Measurements from ENCODE around the gene TEX264. TPM values are rescaled to one million over a fixed set of nuclear protein-coding genes. Genes with fewer than 3 reads are reported as not detected.
"Not testable (repeated sequence)": the region's sequence is repeated elsewhere in the genome, so short reads cannot be mapped to it uniquely, and the experiment has no call there.

TEX264 gene
- total RNA-seq, 4 donors from 2014 or later = 60.9 to 116 (median 88.2) TPM

DNA sequence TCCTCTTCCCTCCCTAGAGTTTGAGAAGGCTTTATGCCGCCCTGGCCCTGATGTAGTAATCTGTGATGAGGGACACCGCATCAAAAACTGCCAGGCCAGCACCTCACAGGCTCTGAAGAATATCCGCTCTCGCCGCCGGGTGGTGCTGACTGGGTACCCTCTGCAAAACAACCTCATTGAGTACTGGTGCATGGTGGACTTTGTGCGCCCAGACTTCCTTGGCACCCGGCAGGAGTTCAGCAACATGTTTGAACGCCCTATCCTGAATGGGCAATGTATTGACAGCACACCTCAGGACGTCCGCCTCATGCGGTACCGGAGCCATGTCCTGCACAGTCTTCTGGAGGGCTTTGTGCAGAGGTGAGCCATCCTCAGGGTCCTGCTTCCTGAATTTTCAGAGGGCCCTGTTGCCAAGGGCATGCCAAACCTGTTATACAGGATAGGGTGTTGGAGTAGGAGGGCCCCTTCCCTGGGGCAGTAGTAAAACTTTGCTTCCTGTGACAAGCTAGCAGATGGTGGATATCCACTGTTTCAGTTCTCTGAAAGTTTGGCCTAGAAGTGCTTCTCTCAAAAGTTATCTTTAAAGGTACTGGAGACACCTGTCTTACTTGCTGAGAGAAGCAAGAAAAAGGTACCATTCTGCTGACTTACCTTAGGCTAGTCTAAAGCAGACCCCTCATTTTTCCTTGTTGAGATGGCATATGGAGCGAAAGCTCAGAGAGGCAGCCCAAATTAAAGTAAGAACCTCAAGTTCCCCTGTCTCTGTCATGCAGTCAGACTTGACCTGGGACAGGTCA lies 33.7 kb upstream of the TEX264 start:
- Histone ChIP-seq H3K4me3 (no peak overlapping the region), H3K27me3 (no peaks in the 10 kb centered on the region), H3K9me3 (no peaks in the 10 kb centered on the region), H3K36me3 (peaks cover 0 to 69% (median 24%) of the 10 kb centered on the region in 4 donors), H3K27ac (no peak overlapping the region), H3K4me1 (no peaks in the 10 kb centered on the region)
- TF ChIP-seq, protein P1, sequence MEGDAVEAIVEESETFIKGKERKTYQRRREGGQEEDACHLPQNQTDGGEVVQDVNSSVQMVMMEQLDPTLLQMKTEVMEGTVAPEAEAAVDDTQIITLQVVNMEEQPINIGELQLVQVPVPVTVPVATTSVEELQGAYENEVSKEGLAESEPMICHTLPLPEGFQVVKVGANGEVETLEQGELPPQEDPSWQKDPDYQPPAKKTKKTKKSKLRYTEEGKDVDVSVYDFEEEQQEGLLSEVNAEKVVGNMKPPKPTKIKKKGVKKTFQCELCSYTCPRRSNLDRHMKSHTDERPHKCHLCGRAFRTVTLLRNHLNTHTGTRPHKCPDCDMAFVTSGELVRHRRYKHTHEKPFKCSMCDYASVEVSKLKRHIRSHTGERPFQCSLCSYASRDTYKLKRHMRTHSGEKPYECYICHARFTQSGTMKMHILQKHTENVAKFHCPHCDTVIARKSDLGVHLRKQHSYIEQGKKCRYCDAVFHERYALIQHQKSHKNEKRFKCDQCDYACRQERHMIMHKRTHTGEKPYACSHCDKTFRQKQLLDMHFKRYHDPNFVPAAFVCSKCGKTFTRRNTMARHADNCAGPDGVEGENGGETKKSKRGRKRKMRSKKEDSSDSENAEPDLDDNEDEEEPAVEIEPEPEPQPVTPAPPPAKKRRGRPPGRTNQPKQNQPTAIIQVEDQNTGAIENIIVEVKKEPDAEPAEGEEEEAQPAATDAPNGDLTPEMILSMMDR (IDR thresholded peaks at IDR 0.05) = no peak
- TF ChIP-seq EP300 (IDR thresholded peaks at IDR 0.05; ENCODE audit: low read depth) = no peak
- TF ChIP-seq POLR2AphosphoS5 (IDR thresholded peaks at IDR 0.05) = no peak
- TF ChIP-seq POLR2A (IDR thresholded peaks at IDR 0.05) = no peak
- no peak for DNase-seq
- intact Hi-C loops (cut with DNase I; ENCODE audit: low total_unique reads) (no loop called here), in situ Hi-C loops (cut with MboI; ENCODE audit: low pct_ligation_motif_present in 1 of 4, low pct_unique_long_range_greater_than_20kb in 1 of 4, low sequenced_read_pairs in 3 of 4) (no loop called here)
- WGBS, 2 donors (ENCODE audit: low coverage in 1 of 2) = 82 to 96% methylated on average over 2 to 14 of the region's 14 CpGs

DNA sequence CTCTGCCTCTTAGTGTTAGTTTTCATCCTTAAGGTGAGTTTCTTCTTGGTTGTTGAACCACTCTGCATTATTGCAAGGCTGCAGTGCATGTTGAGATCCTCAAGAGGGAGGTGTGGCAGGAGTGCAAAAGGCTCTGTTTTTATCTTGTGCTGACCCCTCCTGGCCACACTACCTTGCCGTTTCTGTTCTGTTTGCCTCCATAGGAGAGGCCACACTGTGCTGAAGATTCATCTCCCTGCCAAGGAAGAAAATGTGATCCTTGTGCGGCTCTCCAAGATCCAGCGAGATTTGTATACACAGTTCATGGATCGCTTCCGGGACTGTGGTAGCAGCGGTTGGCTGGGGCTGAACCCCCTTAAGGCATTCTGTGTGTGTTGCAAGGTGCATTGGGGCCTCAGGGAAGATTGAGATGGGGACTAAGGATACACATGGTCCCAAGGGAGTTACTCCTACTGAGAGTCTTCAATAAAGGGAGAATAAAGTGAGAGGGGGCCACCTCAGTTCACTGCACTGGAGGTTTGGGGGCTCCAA lies 33.0 kb upstream of the TEX264 start:
- TF ChIP-seq POLR2A (IDR thresholded peaks at IDR 0.05) = no peak
- no peak for TF ChIP-seq EP300 (IDR thresholded peaks at IDR 0.05; ENCODE audit: low read depth)
- no peak for TF ChIP-seq POLR2AphosphoS5 (IDR thresholded peaks at IDR 0.05)
- TF ChIP-seq, protein P1 (IDR thresholded peaks at IDR 0.05) = peak; percentile 46 to 78 (median 66)
- Histone ChIP-seq H3K36me3 (peaks cover 0 to 65% (median 28%) of the 10 kb centered on the region in 4 donors), H3K27me3 (no peaks in the 10 kb centered on the region), H3K9me3 (no peaks in the 10 kb centered on the region), H3K27ac (no peak overlapping the region), H3K4me1 (no peaks in the 10 kb centered on the region), H3K4me3 (no peak overlapping the region)
- WGBS, 2 donors (ENCODE audit: low coverage in 1 of 2) = 77% methylated on average over 6 of the region's 6 CpGs; no CpG with 5 or more reads in 1 of the 2 donors
- in situ Hi-C loops (cut with MboI; ENCODE audit: low pct_ligation_motif_present in 1 of 4, low pct_unique_long_range_greater_than_20kb in 1 of 4, low sequenced_read_pairs in 3 of 4) = no loop called here
- DNase-seq = peak; percentile 35
- intact Hi-C loops (cut with DNase I; ENCODE audit: low total_unique reads) = no loop called here

DNA sequence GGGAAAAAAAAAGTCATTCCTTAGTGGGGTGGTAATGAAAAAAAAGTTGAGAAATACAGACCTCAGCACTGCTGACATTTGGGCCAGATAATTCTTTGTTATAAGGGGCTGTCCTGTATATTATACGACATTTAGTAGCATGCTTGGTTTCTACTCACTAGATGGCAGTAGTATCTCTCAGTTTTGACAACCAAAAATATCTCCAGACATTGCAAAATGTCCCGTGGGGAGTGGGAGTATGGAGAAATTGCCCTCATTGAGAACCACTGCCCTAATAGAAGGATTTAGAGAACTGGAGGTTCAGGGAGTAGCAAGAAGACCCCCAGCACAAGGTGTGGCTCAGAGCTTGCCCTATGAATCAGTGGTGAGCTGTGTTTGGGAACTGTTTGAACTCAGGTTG lies 28.6 kb upstream of the TEX264 start:
- DNase-seq = no peak
- Histone ChIP-seq H3K9me3 (no peaks in the 10 kb centered on the region), H3K4me3 (no peak overlapping the region), H3K27ac (no peak overlapping the region), H3K27me3 (no peaks in the 10 kb centered on the region), H3K36me3 (peaks cover 0 to 74% (median 37%) of the 10 kb centered on the region in 4 donors), H3K4me1 (no peaks in the 10 kb centered on the region)
- in situ Hi-C loops (cut with MboI; ENCODE audit: low pct_ligation_motif_present in 1 of 4, low pct_unique_long_range_greater_than_20kb in 1 of 4, low sequenced_read_pairs in 3 of 4) = no loop called here
- intact Hi-C loops (cut with DNase I; ENCODE audit: low total_unique reads) = no loop called here
- 14 to 28% methylated on average over 2 of the region's 2 CpGs for WGBS, 2 donors (ENCODE audit: low coverage in 1 of 2)
- no peak for TF ChIP-seq POLR2A (IDR thresholded peaks at IDR 0.05)
- no peak for TF ChIP-seq EP300 (IDR thresholded peaks at IDR 0.05; ENCODE audit: low read depth)
- no peak for TF ChIP-seq POLR2AphosphoS5 (IDR thresholded peaks at IDR 0.05)
- TF ChIP-seq, protein P1 (IDR thresholded peaks at IDR 0.05) = peak in 2 of 5 experiments; percentile 11 to 15

DNA sequence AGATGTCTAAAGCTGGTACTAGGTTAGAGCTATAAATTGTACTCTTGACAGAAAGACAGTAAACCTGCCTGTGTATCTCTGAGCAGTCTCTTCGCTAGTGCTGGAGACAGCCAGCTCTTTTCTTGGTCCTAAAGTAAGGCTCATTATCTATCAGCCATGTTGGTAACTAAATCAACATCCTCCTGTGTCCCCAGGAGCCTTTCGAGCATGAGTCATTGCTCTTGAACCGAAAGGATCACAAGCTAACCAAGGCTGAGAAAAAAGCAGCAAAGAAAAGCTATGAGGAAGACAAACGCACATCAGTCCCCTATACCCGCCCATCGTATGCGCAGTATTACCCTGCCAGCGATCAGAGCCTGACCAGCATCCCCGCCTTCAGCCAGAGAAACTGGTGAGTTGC lies 25.0 kb upstream of the TEX264 start:
- WGBS, 2 donors (ENCODE audit: low coverage in 1 of 2) = 98 to 100% methylated on average over 1 to 9 of the region's 9 CpGs
- intact Hi-C loops (cut with DNase I; ENCODE audit: low total_unique reads) (no loop called here), in situ Hi-C loops (cut with MboI; ENCODE audit: low pct_ligation_motif_present in 1 of 4, low pct_unique_long_range_greater_than_20kb in 1 of 4, low sequenced_read_pairs in 3 of 4) (no loop called here)
- Histone ChIP-seq H3K4me3 (no peak overlapping the region), H3K4me1 (no peaks in the 10 kb centered on the region), H3K27me3 (no peaks in the 10 kb centered on the region), H3K27ac (no peak overlapping the region), H3K9me3 (no peaks in the 10 kb centered on the region), H3K36me3 (peaks cover 0 to 70% (median 34%) of the 10 kb centered on the region in 4 donors)
- TF ChIP-seq POLR2AphosphoS5 (IDR thresholded peaks at IDR 0.05) (no peak), POLR2A (IDR thresholded peaks at IDR 0.05) (no peak), EP300 (IDR thresholded peaks at IDR 0.05; ENCODE audit: low read depth) (no peak)
- TF ChIP-seq, protein P1 (IDR thresholded peaks at IDR 0.05) = no peak
- DNase-seq = no peak

DNA sequence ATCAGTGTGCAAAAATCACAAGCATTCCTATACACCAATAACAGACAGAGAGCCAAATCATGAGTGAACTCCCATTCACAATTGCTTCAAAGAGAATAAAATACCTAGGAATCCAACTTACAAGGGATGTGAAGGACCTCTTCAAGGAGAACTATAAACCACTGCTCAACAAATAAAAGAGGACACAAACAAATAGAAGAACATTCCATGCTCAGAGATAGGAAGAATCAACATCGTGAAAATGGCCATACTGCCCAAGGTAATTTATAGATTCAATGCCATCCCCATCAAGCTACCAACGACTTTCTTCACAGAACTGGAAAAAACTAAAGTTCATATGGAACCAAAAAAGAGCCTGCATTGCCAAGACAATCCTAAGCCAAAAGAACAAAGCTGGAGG lies 18.9 kb upstream of the TEX264 start:
- H3K36me3 ChIP-seq = peaks cover 0 to 23% (median 7%) of the 10 kb centered on the region in 4 donors
- intact Hi-C loops (cut with DNase I; ENCODE audit: low total_unique reads) = not testable (repeated sequence)

DNA sequence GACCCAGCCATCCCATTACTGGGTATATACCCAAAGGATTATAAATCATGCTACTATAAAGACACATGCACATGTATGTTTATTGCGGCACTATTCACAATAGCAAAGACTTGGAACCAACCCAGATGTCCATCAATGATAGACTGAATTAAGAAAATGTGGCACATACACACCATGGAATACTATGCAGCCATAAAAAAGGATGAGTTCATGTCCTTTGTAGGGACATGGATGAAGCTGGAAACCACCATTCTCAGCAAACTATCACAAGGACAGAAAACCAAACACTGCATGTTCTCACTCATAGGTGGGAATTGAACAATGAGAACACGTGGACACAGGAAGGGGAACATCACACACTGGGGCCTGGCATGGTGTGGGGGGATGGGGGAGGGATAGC lies 17.6 kb upstream of the TEX264 start:
- H3K27ac ChIP-seq; H3K9me3 ChIP-seq; H3K4me3 ChIP-seq; H3K27me3 ChIP-seq; H3K4me1 ChIP-seq; DNase-seq; intact Hi-C loops (cut with DNase I; ENCODE audit: low total_unique reads): not testable (repeated sequence)
- WGBS, 2 donors (ENCODE audit: low coverage in 1 of 2) = 98% methylated on average over 2 of the region's 2 CpGs; no CpG with 5 or more reads in 1 of the 2 donors
- in situ Hi-C loops (cut with MboI; ENCODE audit: low pct_ligation_motif_present in 1 of 4, low pct_unique_long_range_greater_than_20kb in 1 of 4, low sequenced_read_pairs in 3 of 4) = loop anchor here in 1 of 4 donors (25.0 kb wide), 1 partner anchor 266 kb away; the partner anchor contains the start of genes MANF and RBM15B
- H3K36me3 ChIP-seq = peaks cover 0 to 15% (median 2%) of the 10 kb centered on the region in 4 donors

More for the DNA sequence above, 18.9 kb upstream of the TEX264 start:
- DNase-seq, H3K27me3 ChIP-seq, H3K9me3 ChIP-seq, H3K4me3 ChIP-seq, H3K27ac ChIP-seq, H3K4me1 ChIP-seq: not testable (repeated sequence)
- in situ Hi-C loops (cut with MboI; ENCODE audit: low pct_ligation_motif_present in 1 of 4, low pct_unique_long_range_greater_than_20kb in 1 of 4, low sequenced_read_pairs in 3 of 4) = loop anchor here in 1 of 4 donors (25.0 kb wide), 1 partner anchor 265 kb away; the partner anchor contains the start of genes MANF and RBM15B
- 91 to 100% methylated on average over 1 to 2 of the region's 2 CpGs for WGBS, 2 donors (ENCODE audit: low coverage in 1 of 2)
